Femur (tissue), 1 donor: ENCODE data around the gene SLC29A3.
"Not testable (repeated sequence)": the region's sequence is repeated elsewhere in the genome, so short reads cannot be mapped to it uniquely, and the experiment has no call there.

ENCODE experiments used
- DNase-seq: peaks from one replicate; pipeline ENCODE4 v3.0.0-alpha.2; 2017

The SLC29A3 gene

GRCh38 chr10:71348850-71349249 lies 29.8 kb downstream of the SLC29A3 start:
- no peak for DNase-seq

GRCh38 chr10:71349406-71349805 lies 30.3 kb downstream of the SLC29A3 start:
- DNase-seq, result no peak

- no peak for DNase-seq
Measured at GRCh38 chr10:71351087-71351486, 32.0 kb downstream of the SLC29A3 start.

DNA sequence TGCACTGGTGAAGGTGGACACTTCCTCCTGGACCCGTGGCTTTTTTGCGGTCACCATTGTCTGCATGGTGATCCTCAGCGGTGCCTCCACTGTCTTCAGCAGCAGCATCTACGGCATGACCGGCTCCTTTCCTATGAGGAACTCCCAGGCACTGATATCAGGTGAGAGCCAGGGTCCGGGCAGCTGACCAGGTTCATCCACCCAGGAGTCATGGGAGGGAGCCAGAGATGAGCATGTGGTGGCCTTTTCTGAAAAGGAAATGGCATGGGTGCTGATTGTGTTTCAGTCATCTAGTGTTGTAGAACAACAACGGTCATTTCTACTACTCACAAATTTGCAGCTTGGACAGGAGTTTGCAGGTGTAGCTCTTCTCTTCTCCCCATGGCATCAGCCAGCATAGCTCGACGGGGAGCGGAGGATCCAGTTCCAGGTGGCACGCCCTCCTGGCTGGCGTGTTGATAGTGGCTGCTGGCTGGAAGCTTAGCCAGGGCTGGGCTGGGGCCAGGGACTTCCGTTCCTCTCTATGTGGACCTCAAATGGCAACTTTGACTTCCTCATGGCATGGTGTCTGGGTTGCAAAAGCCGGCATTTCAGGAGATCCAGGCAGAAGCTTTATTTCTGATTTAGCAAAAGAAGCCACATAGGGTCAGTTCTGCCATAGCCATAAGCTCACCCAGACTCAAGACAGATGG lies 32.7 kb downstream of the SLC29A3 start:
- no peak for DNase-seq

DNA sequence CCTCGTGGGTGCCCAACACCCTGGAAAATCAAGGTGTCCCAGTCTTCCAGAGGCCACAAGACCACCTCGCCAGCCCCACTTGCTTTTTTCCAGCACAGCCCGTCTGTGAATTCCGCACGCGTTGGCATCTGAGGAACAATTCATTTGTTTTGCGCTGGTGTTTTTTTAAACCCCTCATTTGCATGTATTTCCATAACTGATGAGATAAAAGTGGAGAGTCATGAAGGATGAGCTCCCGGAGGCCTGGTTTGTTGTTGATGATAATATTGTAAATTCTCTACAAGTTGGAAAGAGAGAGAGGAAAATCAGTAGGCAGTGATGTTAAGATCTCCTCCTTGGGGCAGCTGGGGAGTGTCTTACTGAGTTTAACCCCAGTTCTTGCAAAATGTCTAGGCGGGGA lies 34.6 kb downstream of the SLC29A3 start:
- no peak for DNase-seq

DNA sequence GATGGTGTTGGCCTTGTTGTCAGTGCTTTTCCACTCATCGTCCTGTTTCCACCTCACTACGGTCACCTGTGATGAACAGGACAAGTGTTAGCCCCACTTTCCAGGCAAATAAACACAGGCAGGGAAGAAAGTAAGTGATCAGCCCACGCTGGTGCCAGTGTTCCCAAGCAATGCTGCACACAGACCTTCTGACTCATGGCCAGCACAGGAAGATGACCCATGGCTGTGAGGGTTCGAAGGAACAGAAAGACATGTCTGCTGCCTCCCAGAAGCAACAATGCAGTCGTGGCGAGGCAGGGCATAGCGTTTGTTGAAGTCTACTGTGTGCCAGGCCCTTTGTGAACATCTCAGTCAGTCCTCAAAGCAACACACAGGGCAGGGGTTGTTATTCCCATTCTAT lies 35.7 kb downstream of the SLC29A3 start:
- DNase-seq, result no peak

GRCh38 chr10:71355886-71356285 lies 36.8 kb downstream of the SLC29A3 start:
- DNase-seq, result no peak

- no peak for DNase-seq
Measured at GRCh38 chr10:71357792-71358265, 38.8 kb downstream of the SLC29A3 start.

- no peak for DNase-seq
Measured at GRCh38 chr10:71358277-71358676, 39.2 kb downstream of the SLC29A3 start.

DNA sequence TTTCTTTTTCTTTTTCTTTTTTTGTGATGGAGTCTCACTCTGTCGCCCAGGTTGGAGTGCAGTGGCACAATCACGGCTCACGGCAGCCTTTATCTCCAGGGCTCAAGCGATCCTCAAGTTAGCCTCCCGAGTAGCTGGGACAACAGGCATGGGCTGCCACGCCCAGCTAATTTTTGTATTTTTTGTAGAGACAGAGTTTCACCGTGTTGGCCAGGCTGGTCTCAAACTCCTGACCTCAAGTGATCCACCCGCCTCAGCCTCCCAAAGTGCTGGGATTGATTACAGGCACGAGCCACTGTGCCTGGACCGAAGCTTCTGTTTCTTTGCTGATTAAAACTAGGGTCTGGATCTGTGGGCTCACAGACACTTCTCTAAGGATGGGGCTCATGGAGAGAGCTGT lies 39.8 kb downstream of the SLC29A3 start:
- DNase-seq, result not testable (repeated sequence)

GRCh38 chr10:71359364-71360046 lies 40.4 kb downstream of the SLC29A3 start:
- peak; percentile 40 for DNase-seq

DNA sequence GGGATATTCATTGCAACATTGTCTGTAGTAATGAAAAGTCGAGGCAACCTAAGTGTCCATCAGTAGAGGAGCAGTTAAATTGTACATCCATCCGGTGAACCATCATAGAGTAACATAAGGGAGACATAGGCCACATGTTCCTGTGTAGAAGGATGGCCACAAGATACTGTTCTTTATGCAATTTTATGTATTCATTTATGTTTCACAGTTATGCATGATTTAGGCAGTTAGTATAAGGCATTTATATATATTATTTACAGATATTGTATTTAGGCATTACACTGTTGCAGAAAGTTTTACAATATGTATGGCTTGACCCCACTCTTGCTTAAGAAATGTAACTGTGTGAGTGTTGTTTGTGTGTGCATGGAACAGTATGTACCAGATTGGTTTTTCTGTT lies 41.7 kb downstream of the SLC29A3 start:
- DNase-seq, result no peak

DNA sequence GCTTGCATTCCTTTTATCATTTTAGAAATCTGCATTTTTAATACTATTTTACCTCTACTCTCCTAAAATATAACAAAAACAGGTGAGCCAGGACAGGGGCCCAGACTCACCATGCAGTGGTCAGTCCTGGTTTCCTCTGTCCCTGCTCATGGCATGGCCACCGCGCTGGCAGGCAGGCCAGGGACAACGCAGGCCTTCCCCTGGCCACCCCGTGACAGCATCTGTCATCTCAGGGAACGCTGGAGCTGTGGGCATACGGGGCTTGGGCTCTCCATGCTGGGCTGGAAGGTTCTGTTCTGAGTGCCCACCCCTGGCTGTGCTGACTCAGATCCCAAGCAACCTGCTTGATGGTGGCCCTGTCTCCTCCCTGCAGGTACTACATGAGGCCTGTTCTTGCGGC lies 42.5 kb downstream of the SLC29A3 start:
- no peak for DNase-seq

DNA sequence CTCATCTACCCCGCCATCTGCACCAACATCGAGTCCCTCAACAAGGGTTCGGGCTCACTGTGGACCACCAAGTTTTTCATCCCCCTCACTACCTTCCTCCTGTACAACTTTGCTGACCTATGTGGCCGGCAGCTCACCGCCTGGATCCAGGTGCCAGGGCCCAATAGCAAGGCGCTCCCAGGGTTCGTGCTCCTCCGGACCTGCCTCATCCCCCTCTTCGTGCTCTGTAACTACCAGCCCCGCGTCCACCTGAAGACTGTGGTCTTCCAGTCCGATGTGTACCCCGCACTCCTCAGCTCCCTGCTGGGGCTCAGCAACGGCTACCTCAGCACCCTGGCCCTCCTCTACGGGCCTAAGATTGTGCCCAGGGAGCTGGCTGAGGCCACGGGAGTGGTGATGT lies 43.1 kb downstream of the SLC29A3 start:
- no peak for DNase-seq

- DNase-seq, result no peak
Measured at GRCh38 chr10:71363936-71364335, 44.9 kb downstream of the SLC29A3 start.

- no peak for DNase-seq
Measured at GRCh38 chr10:71365366-71365765, 46.3 kb downstream of the SLC29A3 start.

DNA sequence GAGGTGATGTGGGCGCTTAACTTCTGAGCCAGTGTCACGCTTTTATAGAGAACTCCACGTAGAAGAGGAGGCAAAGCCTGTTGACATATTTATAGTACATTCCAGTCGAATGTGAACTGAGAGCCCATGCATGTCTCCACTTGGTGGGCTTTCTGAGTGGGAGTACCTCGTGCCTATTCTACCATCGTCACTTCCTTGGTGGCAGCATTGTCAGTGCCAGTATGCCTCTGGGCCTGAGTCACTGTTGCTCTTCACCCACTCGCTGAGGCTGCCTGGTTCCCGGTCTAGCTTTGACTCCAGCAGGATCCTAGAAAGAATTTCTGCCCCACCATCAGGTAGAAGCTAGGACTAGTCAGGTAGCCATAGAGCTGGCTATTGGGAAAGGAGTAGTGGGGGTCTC lies 47.6 kb downstream of the SLC29A3 start:
- DNase-seq, result no peak

- no peak for DNase-seq
Measured at GRCh38 chr10:71367271-71367670, 48.2 kb downstream of the SLC29A3 start.

- no peak for DNase-seq
Measured at GRCh38 chr10:71368176-71368575, 49.1 kb downstream of the SLC29A3 start.

DNA sequence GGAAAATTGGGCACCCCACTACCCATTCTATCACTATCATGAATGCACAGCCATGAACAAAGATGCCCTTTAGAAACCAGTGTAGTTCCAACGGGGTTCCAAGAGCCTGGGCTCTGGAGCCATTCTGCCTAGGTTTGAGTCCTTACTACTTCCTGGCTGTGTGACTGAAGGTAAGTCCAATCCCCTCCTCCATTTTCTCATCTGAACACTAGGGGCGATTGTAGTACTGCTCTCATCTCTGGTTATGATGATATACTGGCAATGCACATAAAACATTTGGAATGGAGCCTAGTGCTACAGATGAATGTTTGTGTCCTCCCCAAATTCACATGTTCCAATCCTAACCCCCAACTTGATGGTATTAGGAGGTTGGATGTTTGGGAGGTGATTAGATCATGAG lies 49.6 kb downstream of the SLC29A3 start:
- DNase-seq, result no peak

- DNase-seq, result no peak
Measured at GRCh38 chr10:71369602-71370001, 50.5 kb downstream of the SLC29A3 start.

- no peak for DNase-seq
Measured at GRCh38 chr10:71370031-71370430, 51.0 kb downstream of the SLC29A3 start.

- no peak for DNase-seq
Measured at GRCh38 chr10:71371750-71372166, 52.7 kb downstream of the SLC29A3 start.

DNA sequence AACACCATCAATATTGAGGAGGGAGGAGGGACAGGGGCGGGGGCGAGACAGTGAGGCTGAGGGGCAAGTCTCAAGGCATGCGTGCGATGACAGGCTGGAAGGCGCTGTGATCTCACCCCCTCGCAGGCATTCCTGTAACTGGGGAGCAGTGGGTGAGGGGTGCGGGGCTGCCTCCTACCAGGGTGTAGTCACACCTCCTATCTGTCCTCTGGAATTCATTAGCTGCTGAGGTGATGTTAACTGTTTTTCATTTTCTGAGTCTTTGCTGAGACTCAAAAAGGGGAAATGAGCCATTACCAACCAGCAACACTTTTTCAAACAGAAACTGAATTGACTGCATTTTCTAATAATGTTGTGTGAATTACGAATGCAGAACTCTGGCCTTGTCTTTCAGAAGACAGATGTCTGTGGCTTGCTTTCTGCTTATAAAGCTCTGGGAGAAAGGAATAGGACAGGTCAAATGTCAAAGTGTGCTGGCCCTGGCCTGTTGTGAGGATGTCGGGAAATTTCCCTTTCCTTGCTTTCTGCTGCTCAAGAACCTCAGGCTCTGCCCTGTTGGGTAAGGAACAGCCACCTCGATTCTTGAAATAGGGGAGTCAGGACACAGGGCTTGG lies 53.9 kb downstream of the SLC29A3 start:
- DNase-seq, result no peak
